Measurements from ENCODE around the gene FMR1. TPM values are rescaled to one million over a fixed set of nuclear protein-coding genes. Genes with fewer than 3 reads are reported as not detected.

FMR1 gene
- polyA plus RNA-seq, 1 donor, result 103 TPM

DNA sequence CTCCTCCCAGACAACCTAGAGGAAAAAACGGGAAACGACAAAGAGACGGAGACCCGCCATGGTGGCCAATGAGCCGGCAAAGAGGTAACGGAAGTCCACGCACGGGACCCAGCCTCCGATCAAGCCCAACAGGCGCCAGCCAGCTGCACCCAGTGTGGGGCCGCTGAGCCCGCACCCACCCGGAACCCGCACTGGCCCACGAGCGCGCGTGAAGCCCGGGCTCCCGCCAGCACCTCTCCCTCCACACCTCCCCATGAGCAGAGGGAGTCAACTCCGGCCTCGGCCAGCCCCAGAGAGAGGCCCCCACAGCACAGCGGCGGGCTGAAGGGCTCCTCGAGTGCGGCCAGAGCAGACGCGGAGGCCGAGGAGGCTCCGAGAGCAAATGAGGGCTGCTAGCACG lies 14.6 kb upstream of the FMR1 start:
- Histone ChIP-seq H3K9me3 (ENCODE audit: control insufficient read depth, low read depth, low read length) (peaks cover 4% of the 10 kb centered on the region), H3K36me3 (ENCODE audit: control insufficient read depth, insufficient read depth, low read length) (no peaks in the 10 kb centered on the region), H3K27ac (ENCODE audit: low read length) (no peak overlapping the region), H3K27me3 (ENCODE audit: control insufficient read depth, insufficient read depth, low read length) (no peaks in the 10 kb centered on the region), H3K4me1 (ENCODE audit: control insufficient read depth, insufficient read depth, low read length) (peaks cover 4% of the 10 kb centered on the region), H3K4me3 (ENCODE audit: low read length) (no peak overlapping the region)
- DNase-seq, result no peak
- no CpG with 5 or more reads among the region's 31 CpGs for WGBS (ENCODE audit: insufficient coverage, low lambda C conversion rate)

GRCh38 chrX:147898951-147899350 lies 12.8 kb upstream of the FMR1 start:
- DNase-seq, result peak in 1 of 2 donors; percentile 3
- Histone ChIP-seq H3K9me3 (ENCODE audit: control insufficient read depth, low read depth, low read length) (peaks cover 4% of the 10 kb centered on the region), H3K27me3 (ENCODE audit: control insufficient read depth, insufficient read depth, low read length) (no peaks in the 10 kb centered on the region), H3K4me1 (ENCODE audit: control insufficient read depth, insufficient read depth, low read length) (peaks cover 4% of the 10 kb centered on the region), H3K4me3 (ENCODE audit: low read length) (no peak overlapping the region), H3K36me3 (ENCODE audit: control insufficient read depth, insufficient read depth, low read length) (no peaks in the 10 kb centered on the region), H3K27ac (ENCODE audit: low read length) (no peak overlapping the region)
- WGBS (ENCODE audit: insufficient coverage, low lambda C conversion rate), result no CpG with 5 or more reads among the region's 1 CpG

- H3K27me3 ChIP-seq (ENCODE audit: control insufficient read depth, insufficient read depth, low read length), result no peaks in the 10 kb centered on the region
- WGBS (ENCODE audit: insufficient coverage, low lambda C conversion rate), result no CpG with 5 or more reads among the region's 2 CpGs
- H3K4me3 ChIP-seq (ENCODE audit: low read length), result no peak overlapping the region
- DNase-seq, result peak in 1 of 2 donors; percentile 24
- H3K27ac ChIP-seq (ENCODE audit: low read length), result peak overlapping the region; percentile 21
- no peaks in the 10 kb centered on the region for H3K36me3 ChIP-seq (ENCODE audit: control insufficient read depth, insufficient read depth, low read length)
- peaks cover 4% of the 10 kb centered on the region for H3K9me3 ChIP-seq (ENCODE audit: control insufficient read depth, low read depth, low read length)
- H3K4me1 ChIP-seq (ENCODE audit: control insufficient read depth, insufficient read depth, low read length), result peaks cover 4% of the 10 kb centered on the region
Observed at GRCh38 chrX:147899379-147900114, 12.2 kb upstream of the FMR1 start.

- Histone ChIP-seq H3K27ac (ENCODE audit: low read length) (no peak overlapping the region), H3K9me3 (ENCODE audit: control insufficient read depth, low read depth, low read length) (peaks cover 4% of the 10 kb centered on the region), H3K4me1 (ENCODE audit: control insufficient read depth, insufficient read depth, low read length) (peaks cover 4% of the 10 kb centered on the region), H3K36me3 (ENCODE audit: control insufficient read depth, insufficient read depth, low read length) (no peaks in the 10 kb centered on the region), H3K4me3 (ENCODE audit: low read length) (no peak overlapping the region), H3K27me3 (ENCODE audit: control insufficient read depth, insufficient read depth, low read length) (no peaks in the 10 kb centered on the region)
- no CpG with 5 or more reads among the region's 1 CpG for WGBS (ENCODE audit: insufficient coverage, low lambda C conversion rate)
- DNase-seq, result peak in 1 of 2 donors; percentile 13
Observed at GRCh38 chrX:147900349-147900748, 11.4 kb upstream of the FMR1 start.

DNA sequence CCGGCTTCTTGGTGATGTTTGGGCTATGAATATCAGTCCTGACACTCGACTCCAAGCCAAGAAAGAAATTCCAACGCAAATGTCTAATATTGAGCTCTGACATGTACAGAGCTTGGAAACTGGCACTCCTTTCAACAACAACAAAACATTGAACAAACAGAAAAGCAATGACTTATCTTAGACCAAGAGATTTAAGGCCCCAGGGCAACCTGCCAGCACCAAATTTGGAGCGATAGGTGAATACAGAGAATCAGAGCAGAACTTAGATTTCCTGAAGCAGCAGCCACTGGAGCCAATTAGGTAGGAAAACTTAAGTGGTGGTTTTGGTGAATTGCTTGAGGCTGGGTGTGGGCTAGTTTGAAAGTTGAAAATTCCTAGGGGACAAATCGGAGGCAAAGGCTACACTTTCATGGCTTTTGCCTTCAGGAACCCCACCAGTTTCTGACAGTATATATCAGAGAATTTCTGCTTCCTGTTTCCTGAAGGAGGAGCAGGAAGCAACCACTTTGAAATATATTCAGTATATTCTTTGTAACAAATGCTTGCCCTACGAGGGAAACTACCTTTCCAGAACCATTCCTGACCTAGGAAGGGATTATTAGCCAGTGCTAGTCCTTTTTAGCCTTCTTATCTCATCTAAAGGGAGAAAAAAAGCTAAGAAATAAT lies 10.1 kb upstream of the FMR1 start:
- 60% methylated on average over 1 of the region's 6 CpGs for WGBS (ENCODE audit: insufficient coverage, low lambda C conversion rate)
- H3K4me3 ChIP-seq (ENCODE audit: low read length), result no peak overlapping the region
- no peak for DNase-seq
- peaks cover 4% of the 10 kb centered on the region for H3K9me3 ChIP-seq (ENCODE audit: control insufficient read depth, low read depth, low read length)
- no peaks in the 10 kb centered on the region for H3K27me3 ChIP-seq (ENCODE audit: control insufficient read depth, insufficient read depth, low read length)
- no peaks in the 10 kb centered on the region for H3K36me3 ChIP-seq (ENCODE audit: control insufficient read depth, insufficient read depth, low read length)
- no peak overlapping the region for H3K27ac ChIP-seq (ENCODE audit: low read length)
- peaks cover 4% of the 10 kb centered on the region for H3K4me1 ChIP-seq (ENCODE audit: control insufficient read depth, insufficient read depth, low read length)

GRCh38 chrX:147902270-147902669 lies 9.4 kb upstream of the FMR1 start:
- no CpG with 5 or more reads among the region's 2 CpGs for WGBS (ENCODE audit: insufficient coverage, low lambda C conversion rate)
- peaks cover 4% of the 10 kb centered on the region for H3K4me1 ChIP-seq (ENCODE audit: control insufficient read depth, insufficient read depth, low read length)
- no peak overlapping the region for H3K27ac ChIP-seq (ENCODE audit: low read length)

DNA sequence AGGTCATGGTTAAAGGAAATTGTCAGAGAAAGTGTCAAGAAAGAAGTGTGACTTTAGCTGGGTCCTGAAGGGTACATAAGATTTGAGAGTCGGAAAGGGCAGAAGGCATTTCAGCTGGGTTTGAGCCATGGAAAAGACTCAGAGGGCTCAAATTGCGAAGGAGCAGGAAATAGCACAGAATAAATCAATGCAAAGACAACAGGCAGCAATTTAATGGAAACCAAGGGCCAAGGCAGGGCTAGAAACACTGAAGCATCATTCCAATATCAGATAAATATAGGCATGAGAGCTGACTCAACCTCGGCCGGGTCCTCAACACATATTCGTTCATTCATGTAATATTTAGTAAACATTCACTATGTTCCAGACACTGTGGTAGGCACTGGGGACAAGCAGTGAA lies 3.6 kb upstream of the FMR1 start:
- no CpG with 5 or more reads among the region's 5 CpGs for WGBS (ENCODE audit: insufficient coverage, low lambda C conversion rate)
- H3K36me3 ChIP-seq (ENCODE audit: control insufficient read depth, insufficient read depth, low read length), result no peaks in the 10 kb centered on the region
- no peak overlapping the region for H3K4me3 ChIP-seq (ENCODE audit: low read length)

More at GRCh38 chrX:147902270-147902669, 9.4 kb upstream of the FMR1 start:
- no peaks in the 10 kb centered on the region for H3K27me3 ChIP-seq (ENCODE audit: control insufficient read depth, insufficient read depth, low read length)
- H3K4me3 ChIP-seq (ENCODE audit: low read length), result no peak overlapping the region
- peaks cover under 1% of the 10 kb centered on the region for H3K9me3 ChIP-seq (ENCODE audit: control insufficient read depth, low read depth, low read length)
- H3K36me3 ChIP-seq (ENCODE audit: control insufficient read depth, insufficient read depth, low read length), result no peaks in the 10 kb centered on the region
- DNase-seq, result no peak

DNA sequence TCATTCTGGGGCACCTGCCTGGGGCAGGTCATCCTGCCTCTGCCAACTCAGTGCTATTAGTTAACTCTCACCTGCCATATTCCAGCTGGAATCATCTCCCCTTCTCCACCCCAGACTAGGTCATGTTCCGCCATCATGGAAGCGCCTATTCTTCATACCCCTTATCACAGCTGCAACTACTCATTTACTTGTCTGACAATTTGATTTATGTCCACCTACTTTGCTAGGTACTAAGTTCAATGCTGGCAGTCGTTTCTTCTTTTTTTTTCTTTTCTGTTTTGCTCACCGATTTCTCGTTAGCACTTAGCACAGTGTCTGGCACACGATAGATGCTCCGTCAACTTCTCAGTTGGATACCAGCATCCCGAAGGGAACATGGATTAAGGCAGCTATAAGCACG lies 1.1 kb upstream of the FMR1 start:
- H3K9me3 ChIP-seq (ENCODE audit: control insufficient read depth, low read depth, low read length), result no peaks in the 10 kb centered on the region
- DNase-seq, result peak in 1 of 2 donors; percentile 59
- no peaks in the 10 kb centered on the region for H3K27me3 ChIP-seq (ENCODE audit: control insufficient read depth, insufficient read depth, low read length)
- peaks cover 13% of the 10 kb centered on the region for H3K4me1 ChIP-seq (ENCODE audit: control insufficient read depth, insufficient read depth, low read length)
- no CpG with 5 or more reads among the region's 9 CpGs for WGBS (ENCODE audit: insufficient coverage, low lambda C conversion rate)
- no peak overlapping the region for H3K4me3 ChIP-seq (ENCODE audit: low read length)
- H3K36me3 ChIP-seq (ENCODE audit: control insufficient read depth, insufficient read depth, low read length), result no peaks in the 10 kb centered on the region
- H3K27ac ChIP-seq (ENCODE audit: low read length), result peak overlapping the region; percentile 82

More for the DNA sequence above, 3.6 kb upstream of the FMR1 start:
- peaks cover 10% of the 10 kb centered on the region for H3K4me1 ChIP-seq (ENCODE audit: control insufficient read depth, insufficient read depth, low read length)
- H3K9me3 ChIP-seq (ENCODE audit: control insufficient read depth, low read depth, low read length), result no peaks in the 10 kb centered on the region
- DNase-seq, result no peak
- no peak overlapping the region for H3K27ac ChIP-seq (ENCODE audit: low read length)
- H3K27me3 ChIP-seq (ENCODE audit: control insufficient read depth, insufficient read depth, low read length), result no peaks in the 10 kb centered on the region

DNA sequence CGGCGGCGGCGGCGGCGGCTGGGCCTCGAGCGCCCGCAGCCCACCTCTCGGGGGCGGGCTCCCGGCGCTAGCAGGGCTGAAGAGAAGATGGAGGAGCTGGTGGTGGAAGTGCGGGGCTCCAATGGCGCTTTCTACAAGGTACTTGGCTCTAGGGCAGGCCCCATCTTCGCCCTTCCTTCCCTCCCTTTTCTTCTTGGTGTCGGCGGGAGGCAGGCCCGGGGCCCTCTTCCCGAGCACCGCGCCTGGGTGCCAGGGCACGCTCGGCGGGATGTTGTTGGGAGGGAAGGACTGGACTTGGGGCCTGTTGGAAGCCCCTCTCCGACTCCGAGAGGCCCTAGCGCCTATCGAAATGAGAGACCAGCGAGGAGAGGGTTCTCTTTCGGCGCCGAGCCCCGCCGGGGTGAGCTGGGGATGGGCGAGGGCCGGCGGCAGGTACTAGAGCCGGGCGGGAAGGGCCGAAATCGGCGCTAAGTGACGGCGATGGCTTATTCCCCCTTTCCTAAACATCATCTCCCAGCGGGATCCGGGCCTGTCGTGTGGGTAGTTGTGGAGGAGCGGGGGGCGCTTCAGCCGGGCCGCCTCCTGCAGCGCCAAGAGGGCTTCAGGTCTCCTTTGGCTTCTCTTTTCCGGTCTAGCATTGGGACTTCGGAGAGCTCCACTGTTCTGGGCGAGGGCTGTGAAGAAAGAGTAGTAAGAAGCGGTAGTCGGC lies 528 bp downstream of the FMR1 start:
- peak overlapping the region; percentile 98 for H3K4me3 ChIP-seq (ENCODE audit: low read length)
- H3K9me3 ChIP-seq (ENCODE audit: control insufficient read depth, low read depth, low read length), result no peaks in the 10 kb centered on the region
- peak overlapping the region; percentile 100 for H3K27ac ChIP-seq (ENCODE audit: low read length)
- DNase-seq, result peak in 1 of 2 donors; percentile 52
- no peaks in the 10 kb centered on the region for H3K36me3 ChIP-seq (ENCODE audit: control insufficient read depth, insufficient read depth, low read length)
- H3K4me1 ChIP-seq (ENCODE audit: control insufficient read depth, insufficient read depth, low read length), result peaks cover 21% of the 10 kb centered on the region
- no CpG with 5 or more reads among the region's 58 CpGs for WGBS (ENCODE audit: insufficient coverage, low lambda C conversion rate)
- no peaks in the 10 kb centered on the region for H3K27me3 ChIP-seq (ENCODE audit: control insufficient read depth, insufficient read depth, low read length)

- H3K27me3 ChIP-seq (ENCODE audit: control insufficient read depth, insufficient read depth, low read length), result no peaks in the 10 kb centered on the region
- no peaks in the 10 kb centered on the region for H3K36me3 ChIP-seq (ENCODE audit: control insufficient read depth, insufficient read depth, low read length)
- no CpG with 5 or more reads among the region's 6 CpGs for WGBS (ENCODE audit: insufficient coverage, low lambda C conversion rate)
- H3K9me3 ChIP-seq (ENCODE audit: control insufficient read depth, low read depth, low read length), result no peaks in the 10 kb centered on the region
- H3K4me3 ChIP-seq (ENCODE audit: low read length), result peak overlapping the region; percentile 98
- H3K4me1 ChIP-seq (ENCODE audit: control insufficient read depth, insufficient read depth, low read length), result peaks cover 32% of the 10 kb centered on the region
- H3K27ac ChIP-seq (ENCODE audit: low read length), result peak overlapping the region; percentile 100
- no peak for DNase-seq
Observed at GRCh38 chrX:147913570-147913969, 1.9 kb downstream of the FMR1 start.

Measured in large intestine (tissue), 3 donors.